ENCODE measurements around the gene CLNK.

DNA sequence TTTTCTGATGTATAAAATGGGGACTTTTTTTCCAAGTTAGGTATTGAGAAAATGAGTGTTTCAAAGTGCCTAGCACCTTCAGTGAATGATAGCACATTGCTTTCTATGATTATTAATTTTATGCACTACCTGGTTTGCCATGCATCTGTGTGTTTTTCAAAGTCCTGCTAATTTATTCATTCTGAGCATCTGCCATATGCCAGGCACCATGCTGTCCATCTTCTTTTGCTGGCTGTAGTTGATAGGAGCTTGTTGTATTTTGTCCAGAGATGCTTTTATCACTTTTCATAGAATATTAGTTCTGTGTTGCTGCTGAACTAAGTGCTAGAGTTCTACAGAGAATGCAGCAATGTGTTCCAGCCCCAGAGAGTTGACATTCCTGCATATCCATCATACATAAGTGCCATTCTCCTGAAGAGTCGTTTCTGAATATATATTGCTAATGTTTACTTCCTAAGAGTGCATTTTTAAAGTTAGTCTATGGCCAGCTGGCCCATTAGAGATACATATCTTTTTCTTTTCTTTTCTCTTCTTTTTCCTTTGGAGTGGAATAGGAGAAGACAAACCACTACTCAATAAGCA is 49.0 kb upstream of the CLNK start:
- TF ChIP-seq, protein P1, sequence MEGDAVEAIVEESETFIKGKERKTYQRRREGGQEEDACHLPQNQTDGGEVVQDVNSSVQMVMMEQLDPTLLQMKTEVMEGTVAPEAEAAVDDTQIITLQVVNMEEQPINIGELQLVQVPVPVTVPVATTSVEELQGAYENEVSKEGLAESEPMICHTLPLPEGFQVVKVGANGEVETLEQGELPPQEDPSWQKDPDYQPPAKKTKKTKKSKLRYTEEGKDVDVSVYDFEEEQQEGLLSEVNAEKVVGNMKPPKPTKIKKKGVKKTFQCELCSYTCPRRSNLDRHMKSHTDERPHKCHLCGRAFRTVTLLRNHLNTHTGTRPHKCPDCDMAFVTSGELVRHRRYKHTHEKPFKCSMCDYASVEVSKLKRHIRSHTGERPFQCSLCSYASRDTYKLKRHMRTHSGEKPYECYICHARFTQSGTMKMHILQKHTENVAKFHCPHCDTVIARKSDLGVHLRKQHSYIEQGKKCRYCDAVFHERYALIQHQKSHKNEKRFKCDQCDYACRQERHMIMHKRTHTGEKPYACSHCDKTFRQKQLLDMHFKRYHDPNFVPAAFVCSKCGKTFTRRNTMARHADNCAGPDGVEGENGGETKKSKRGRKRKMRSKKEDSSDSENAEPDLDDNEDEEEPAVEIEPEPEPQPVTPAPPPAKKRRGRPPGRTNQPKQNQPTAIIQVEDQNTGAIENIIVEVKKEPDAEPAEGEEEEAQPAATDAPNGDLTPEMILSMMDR (IDR thresholded peaks at IDR 0.05): no peak
- no peak for TF ChIP-seq POLR2AphosphoS5 (IDR thresholded peaks at IDR 0.05)
